Neutrophil (primary cell): Measurements from ENCODE around the gene IL36RN.

Experiments
- H3K27ac ChIP-seq: fragments of 200-600 bp; sonication (generic); 2 replicates; pipeline ENCODE4 v1.5.1; 2016; ENCODE audit warnings: mild to moderate bottlenecking, moderate library complexity
- H3K27me3 ChIP-seq: fragments of 200-600 bp; sonication (generic); 2 replicates; pipeline ENCODE4 v1.6.0; 2016; ENCODE audit warnings: mild to moderate bottlenecking
- H3K36me3 ChIP-seq: fragments of 200-600 bp; sonication (generic); 2 replicates; pipeline ENCODE4 v1.5.1; 2017
- H3K4me1 ChIP-seq, 2 experiments: fragments of 200-600 bp in 1 of 2; sonication (generic) in 1 of 2; 1 replicate in 1 of 2; 2 replicates in 1 of 2; pipeline versions ENCODE4 v1.5.1 to v1.6.1; 2013 to 2016; ENCODE audit warnings: low read depth in 1 of 2, low read length in 1 of 2, mild to moderate bottlenecking in 1 of 2, moderate library complexity in 1 of 2; ENCODE audit not compliant: control insufficient read depth in 1 of 2, insufficient read depth in 1 of 2
- H3K4me3 ChIP-seq, 2 experiments: fragments of 200-600 bp in 1 of 2; sonication (generic) in 1 of 2; 1 replicate in 1 of 2; 2 replicates in 1 of 2; pipeline ENCODE4 v1.5.1; 2013 to 2016; ENCODE audit warnings: low read depth in 1 of 2, low read length in 1 of 2, mild to moderate bottlenecking in 1 of 2, moderate library complexity in 1 of 2
- H3K9me3 ChIP-seq: fragments of 200-600 bp; sonication (generic); 2 replicates; pipeline ENCODE4 v1.5.1; 2016
- CTCF ChIP-seq: fragments of 200-600 bp; sonication (generic); IDR thresholded peaks from 2 replicates; pipeline ENCODE4 v1.5.1; 2016; ENCODE audit warnings: antibody characterized with exemption

Gene IL36RN

GRCh38 chr2:113058998-113059960, at the start of gene IL36RN:
TSS of gene IL36RN (plus strand) at chr2:113059198. CDS start at chr2:113059439, 241 bp downstream.
- Histone ChIP-seq H3K4me3 (no peak within 1 kb of the TSS), H3K4me1 (no peaks in the 10 kb centered on the region), H3K27me3 (peaks cover 4% of the 10 kb centered on the region), H3K27ac (no peak within 1 kb of the TSS), H3K36me3 (no peaks in the 10 kb centered on the region), H3K9me3 (no peaks in the 10 kb centered on the region)
- TF ChIP-seq CTCF, result no peak

- Histone ChIP-seq H3K27me3 (peaks cover 3% of the 10 kb centered on the region), H3K36me3 (no peaks in the 10 kb centered on the region), H3K27ac (no peak overlapping the region), H3K4me1 (no peaks in the 10 kb centered on the region), H3K4me3 (no peak overlapping the region), H3K9me3 (no peaks in the 10 kb centered on the region)
- no peak for TF ChIP-seq CTCF
Observed at GRCh38 chr2:113009622-113010021, 49.4 kb upstream of the IL36RN start.

GRCh38 chr2:113010088-113010487, 48.9 kb upstream of the IL36RN start:
- Histone ChIP-seq H3K9me3 (no peaks in the 10 kb centered on the region), H3K36me3 (no peaks in the 10 kb centered on the region), H3K27ac (no peak overlapping the region), H3K4me3 (no peak overlapping the region), H3K27me3 (peaks cover 3% of the 10 kb centered on the region), H3K4me1 (no peaks in the 10 kb centered on the region)
- no peak for TF ChIP-seq CTCF

GRCh38 chr2:113011108-113011507, 47.9 kb upstream of the IL36RN start:
- TF ChIP-seq CTCF, result no peak
- Histone ChIP-seq H3K27me3 (peaks cover 3% of the 10 kb centered on the region), H3K27ac (no peak overlapping the region), H3K4me3 (no peak overlapping the region), H3K36me3 (no peaks in the 10 kb centered on the region), H3K4me1 (no peaks in the 10 kb centered on the region), H3K9me3 (no peaks in the 10 kb centered on the region)

- no peak for TF ChIP-seq CTCF
- H3K4me3 ChIP-seq, result no peak overlapping the region
- H3K9me3 ChIP-seq, result no peaks in the 10 kb centered on the region
- H3K27ac ChIP-seq, result no peak overlapping the region
- H3K4me1 ChIP-seq, result no peaks in the 10 kb centered on the region
- peaks cover 2% of the 10 kb centered on the region for H3K27me3 ChIP-seq
- H3K36me3 ChIP-seq, result no peaks in the 10 kb centered on the region
Observed at GRCh38 chr2:113012436-113013335, 46.3 kb upstream of the IL36RN start.
